CD4-positive, alpha-beta T cell treated with Interleukin-10 for 1 hour (primary cell): Measurements from ENCODE around the gene GCHFR.

Experiments used
- DNase-seq: peaks from one replicate; pipeline ENCODE4 v3.0.0-alpha.2; 2020

The GCHFR gene

GRCh38 chr15:40782609-40783227 lies 18.9 kb downstream of the GCHFR start:
- DNase-seq: peak; percentile 83

GRCh38 chr15:40785164-40785563 lies 21.3 kb downstream of the GCHFR start:
- DNase-seq: no peak

- DNase-seq: no peak
Observed at GRCh38 chr15:40785814-40786213, 21.9 kb downstream of the GCHFR start.

GRCh38 chr15:40787344-40787841 lies 23.5 kb downstream of the GCHFR start:
- peak; percentile 54 for DNase-seq

GRCh38 chr15:40787991-40788390 lies 24.1 kb downstream of the GCHFR start:
- no peak for DNase-seq

GRCh38 chr15:40789119-40789518 lies 25.3 kb downstream of the GCHFR start:
- DNase-seq: no peak

GRCh38 chr15:40789999-40790398 lies 26.1 kb downstream of the GCHFR start:
- no peak for DNase-seq

- DNase-seq: no peak
Observed at GRCh38 chr15:40790718-40791117, 26.9 kb downstream of the GCHFR start.

- DNase-seq: no peak
Observed at GRCh38 chr15:40792394-40792793, 28.5 kb downstream of the GCHFR start.

GRCh38 chr15:40793216-40793989 lies 29.5 kb downstream of the GCHFR start:
- DNase-seq: no peak

GRCh38 chr15:40796041-40796440 lies 32.2 kb downstream of the GCHFR start:
- no peak for DNase-seq

- DNase-seq: no peak
Observed at GRCh38 chr15:40796512-40796911, 32.6 kb downstream of the GCHFR start.

- DNase-seq: no peak
Observed at GRCh38 chr15:40799523-40799922, 35.7 kb downstream of the GCHFR start.

GRCh38 chr15:40803076-40803475 lies 39.2 kb downstream of the GCHFR start:
- DNase-seq: no peak

GRCh38 chr15:40803688-40804087 lies 39.8 kb downstream of the GCHFR start:
- DNase-seq: no peak

GRCh38 chr15:40806672-40807027 lies 42.8 kb downstream of the GCHFR start:
- DNase-seq: no peak

GRCh38 chr15:40807028-40807887 lies 43.4 kb downstream of the GCHFR start, which contains the start of the genes DNAJC17 and ZFYVE19:
TSS of gene DNAJC17 (minus strand) at chr15:40807473. CDS start at chr15:40807446, 27 bp downstream.
TSS of gene ZFYVE19 (plus strand) at chr15:40807089. CDS start at chr15:40807590, 501 bp downstream.
- peak; percentile 95 for DNase-seq

- DNase-seq: no peak
Observed at GRCh38 chr15:40807888-40808461, 44.1 kb downstream of the GCHFR start.

- DNase-seq: no peak
Observed at GRCh38 chr15:40808861-40809450, 45.1 kb downstream of the GCHFR start.

- no peak for DNase-seq
Observed at GRCh38 chr15:40812721-40813425, 49.0 kb downstream of the GCHFR start.

GRCh38 chr15:40815042-40815698 lies 51.3 kb downstream of the GCHFR start:
- DNase-seq: no peak
